Inflammatory macrophage treated with lipopolysaccharide for 4 hours (primary cell): Measurements from ENCODE around the gene HIVEP3.

Experiments
- DNase-seq: peaks from one replicate; pipeline ENCODE4 v3.0.0-alpha.2; 2020

The HIVEP3 gene

GRCh38 chr1:41475346-41475745, 443.4 kb downstream of the HIVEP3 start:
- no peak for DNase-seq

DNA sequence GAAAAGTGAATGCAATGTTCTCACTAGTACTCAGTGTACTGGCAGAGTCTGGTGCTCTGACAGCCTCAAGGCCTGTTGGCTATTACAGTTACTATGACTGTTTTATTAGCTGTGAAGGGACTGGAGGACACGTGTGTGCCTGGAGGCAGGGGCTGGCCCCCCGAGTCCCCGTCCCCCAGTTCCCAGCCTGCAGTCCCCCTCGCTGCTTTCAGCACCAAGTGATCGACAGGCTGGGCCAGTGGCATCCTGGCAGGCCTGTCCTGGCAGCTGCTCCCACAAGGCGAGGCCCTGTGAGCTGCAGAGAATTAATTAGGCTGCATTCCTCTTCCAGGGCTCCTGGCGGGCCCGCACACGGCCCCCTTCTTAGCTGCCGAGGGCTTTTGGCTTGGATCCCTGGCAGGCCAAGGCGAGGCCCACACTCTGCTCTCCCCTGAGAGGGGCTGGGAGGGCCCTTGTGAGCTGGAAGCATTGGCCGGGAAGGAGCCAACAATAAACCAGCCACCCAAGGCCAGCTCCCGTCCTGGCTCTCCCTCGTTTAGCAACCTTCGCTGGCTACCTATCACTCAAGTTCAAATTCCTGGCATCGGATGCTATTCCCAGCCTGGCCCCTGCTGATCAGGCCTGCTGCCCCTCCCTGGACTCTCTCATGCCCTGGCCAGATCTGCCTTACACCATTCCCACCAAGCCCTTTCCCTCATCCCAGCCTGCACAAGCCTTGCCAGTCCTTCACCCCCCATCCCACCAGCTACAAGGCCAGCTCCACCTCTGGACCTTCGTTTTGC, 444.0 kb downstream of the HIVEP3 start:
- no peak for DNase-seq

DNA sequence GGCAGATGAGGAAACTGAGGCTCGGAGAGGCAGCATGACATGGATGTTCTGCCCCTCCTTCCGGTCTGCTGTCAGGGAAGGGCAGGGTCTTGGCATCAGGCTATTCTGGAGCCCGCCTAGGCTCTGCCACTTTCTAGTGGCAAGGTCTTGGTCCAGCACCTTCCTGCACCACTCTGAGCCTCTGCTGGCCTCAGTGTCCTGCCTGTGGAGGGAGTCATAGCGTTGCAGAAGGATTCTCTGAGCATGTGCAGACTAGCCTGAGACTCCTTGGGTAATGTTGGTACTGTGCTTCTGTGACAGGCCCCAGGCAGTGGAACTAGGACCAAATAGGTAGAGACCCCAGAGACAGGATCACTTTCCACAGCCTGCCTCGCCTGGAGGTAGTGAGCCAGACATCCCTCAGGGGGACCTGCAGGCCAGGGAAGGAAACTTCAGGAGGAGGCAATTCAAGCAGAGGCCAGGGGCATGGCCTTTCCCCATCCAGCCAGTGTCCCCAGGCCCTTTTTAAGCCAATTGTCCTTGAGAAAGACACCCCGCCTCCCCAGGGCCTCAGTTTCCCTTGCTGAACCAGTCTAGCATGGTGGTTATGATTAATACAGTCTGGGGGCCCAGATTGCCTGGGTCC, 444.9 kb downstream of the HIVEP3 start:
- DNase-seq, result no peak

DNA sequence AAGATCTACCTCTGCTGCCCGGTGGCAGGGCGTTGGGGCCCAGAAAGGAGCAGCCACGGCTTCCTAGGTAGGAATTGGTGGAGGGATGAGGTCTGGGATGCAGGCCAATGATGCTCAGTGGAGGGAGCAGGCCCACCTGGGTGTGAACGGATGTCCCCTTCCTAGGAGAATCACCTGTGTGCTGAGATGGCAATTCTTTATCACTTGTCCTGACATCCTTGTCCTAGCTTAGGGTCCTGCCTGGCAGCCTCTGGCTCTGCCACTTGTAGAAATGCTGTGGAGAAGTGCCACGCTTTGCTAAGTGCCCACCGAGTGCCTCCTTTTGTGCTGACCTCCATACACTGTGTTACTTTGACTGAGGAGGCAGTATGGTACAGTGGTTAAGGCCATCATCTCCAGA, 447.1 kb downstream of the HIVEP3 start:
- DNase-seq, result no peak

DNA sequence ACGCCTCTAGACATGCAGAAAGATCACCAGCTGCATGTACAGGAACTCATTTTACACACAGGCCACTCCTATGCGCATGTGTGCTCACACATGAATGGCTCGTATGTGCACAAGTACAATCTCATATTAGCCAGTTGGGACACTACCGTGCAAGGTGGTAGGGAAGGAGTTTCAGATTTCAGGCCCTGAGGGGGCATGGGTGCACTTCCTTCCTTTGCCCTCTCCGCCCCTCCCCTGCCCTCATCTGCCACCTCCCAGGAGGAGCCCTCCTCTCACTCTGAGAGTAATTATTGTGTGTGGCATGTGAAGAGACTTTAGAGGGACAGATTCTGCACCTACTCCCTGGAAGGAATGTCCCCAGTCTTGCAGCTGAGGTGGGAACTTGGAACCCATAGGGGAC, 449.0 kb downstream of the HIVEP3 start:
- no peak for DNase-seq

DNA sequence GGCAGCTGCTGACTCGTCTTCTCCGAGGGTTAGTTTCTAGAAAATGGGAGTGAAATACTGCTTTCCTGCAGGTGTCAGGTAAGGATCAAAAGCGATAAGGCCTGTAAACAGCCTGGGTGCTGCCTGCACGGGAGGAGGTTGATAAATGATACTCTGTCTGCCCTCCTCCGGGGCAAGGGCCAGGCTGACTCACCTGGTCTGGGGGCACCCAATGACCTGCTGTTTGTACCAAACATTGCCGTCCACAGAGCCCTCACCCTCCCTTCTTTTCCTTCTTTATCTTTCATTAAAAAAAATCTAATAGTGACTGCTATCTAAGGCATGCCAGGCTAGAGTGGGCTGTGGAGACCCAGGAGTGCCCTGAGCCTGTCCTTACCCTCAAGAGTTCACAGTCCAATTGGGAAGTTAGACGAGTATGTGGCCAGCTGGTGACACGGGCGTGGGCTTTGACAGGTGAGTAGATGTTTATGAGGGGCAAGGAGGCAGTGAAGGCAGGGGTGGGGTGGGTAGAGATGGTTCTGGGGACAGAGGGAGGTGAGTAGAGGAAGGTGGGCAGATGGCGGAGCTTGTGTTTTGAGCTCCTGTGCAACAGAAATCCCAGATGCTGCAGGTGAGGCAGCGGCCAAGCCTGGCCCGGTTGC, 450.5 kb downstream of the HIVEP3 start:
- DNase-seq, result no peak

DNA sequence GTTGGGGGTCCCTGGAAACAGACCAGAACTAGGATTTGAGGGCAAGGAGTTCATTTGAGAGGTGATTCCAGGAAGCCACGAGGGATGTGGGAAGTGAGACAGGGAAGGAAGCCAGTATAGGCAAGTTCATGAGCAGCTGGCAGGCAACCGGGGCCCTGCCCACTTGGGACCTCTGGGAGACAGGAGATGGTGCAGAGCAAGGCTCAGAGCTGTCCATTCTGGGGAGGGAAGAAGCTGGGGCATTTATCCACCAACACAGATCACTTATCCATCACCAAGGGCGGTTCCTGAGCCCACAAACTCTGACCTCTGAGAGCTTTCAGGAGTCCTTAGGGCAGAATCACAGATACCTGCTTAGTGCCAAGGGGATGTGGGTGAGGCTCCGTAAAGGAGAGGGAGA, 451.0 kb downstream of the HIVEP3 start:
- DNase-seq, result no peak

- DNase-seq, result no peak
These were observed 452.6 kb downstream of the HIVEP3 start for GRCh38 chr1:41466146-41466545.

DNA sequence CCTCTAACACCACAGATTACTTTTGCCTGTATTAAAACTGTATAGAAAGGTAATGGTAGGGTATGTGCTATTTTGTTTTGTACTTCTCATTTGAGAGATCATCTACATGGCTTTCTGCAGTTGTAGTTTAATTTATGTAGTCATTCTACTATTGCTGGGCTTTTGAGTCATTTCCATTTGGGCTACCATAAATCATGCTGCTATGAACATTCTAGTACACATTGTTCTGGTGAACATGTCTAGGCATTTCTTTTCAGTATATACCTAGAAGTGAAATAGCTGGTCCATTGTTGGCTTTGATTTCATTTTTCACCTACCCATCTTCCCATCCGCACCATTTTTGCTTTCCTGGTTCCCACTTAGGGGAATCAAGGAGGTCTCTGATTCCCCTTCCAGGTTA, 453.0 kb downstream of the HIVEP3 start:
- no peak for DNase-seq

DNA sequence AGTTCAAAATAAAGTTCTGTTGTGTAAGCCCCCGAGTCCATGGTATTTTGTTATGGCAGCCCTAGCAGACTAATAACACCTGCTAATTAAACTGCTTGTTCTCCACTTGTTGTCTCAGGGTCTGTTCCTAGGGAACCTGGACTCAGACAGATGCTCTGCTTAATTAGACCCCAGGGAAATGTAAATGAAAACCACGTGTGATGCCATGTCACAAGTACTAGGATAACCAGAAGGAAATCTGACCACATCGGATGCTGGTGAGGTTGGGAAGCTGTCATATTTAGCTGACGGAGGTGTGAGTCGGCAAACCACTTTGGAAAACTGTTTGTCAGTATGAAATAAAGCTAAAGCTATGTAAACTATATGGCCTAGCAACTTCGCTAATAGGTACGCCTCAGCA, 453.8 kb downstream of the HIVEP3 start:
- no peak for DNase-seq

GRCh38 chr1:41463516-41463915, 455.2 kb downstream of the HIVEP3 start:
- no peak for DNase-seq

- no peak for DNase-seq
These were observed 456.1 kb downstream of the HIVEP3 start for GRCh38 chr1:41462680-41463004.

GRCh38 chr1:41461790-41462679, 456.7 kb downstream of the HIVEP3 start:
- DNase-seq, result no peak

DNA sequence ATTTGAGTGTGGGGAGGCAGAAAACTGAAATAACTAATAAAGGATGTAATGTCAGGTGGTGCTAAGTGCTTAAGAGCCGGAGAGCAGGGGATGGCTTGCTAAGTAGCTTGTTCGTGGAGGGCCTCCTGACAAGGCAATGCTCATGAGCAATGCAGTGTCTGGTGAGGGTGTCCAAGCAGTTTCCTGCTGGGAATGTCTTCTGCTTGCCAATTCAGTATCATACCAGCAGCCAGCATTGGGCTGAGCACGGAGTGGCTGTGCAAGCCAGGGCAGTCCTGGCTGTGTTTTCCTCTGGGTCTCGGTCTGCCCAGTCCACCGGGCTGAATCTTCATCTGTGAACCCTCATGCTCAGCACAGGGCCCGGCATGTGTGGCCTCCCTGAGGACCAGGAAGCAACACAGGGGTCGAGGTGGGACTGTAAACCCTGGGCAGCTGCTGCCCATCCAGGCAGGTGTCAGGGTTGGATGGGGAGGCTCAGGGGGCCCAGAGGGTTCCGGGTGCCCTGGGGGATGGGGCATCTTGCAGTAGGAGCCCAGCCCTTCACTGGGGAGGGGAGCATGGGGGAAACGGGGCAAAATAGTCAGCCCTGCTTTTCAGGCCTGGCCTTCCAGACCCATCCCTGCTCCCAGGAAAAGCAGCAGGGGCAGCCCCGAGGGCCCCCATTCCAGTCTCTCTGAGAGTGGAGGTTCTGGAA, 461.7 kb downstream of the HIVEP3 start:
- DNase-seq, result no peak
